ENCODE results near the gene GRM1.

The GRM1 gene

DNA sequence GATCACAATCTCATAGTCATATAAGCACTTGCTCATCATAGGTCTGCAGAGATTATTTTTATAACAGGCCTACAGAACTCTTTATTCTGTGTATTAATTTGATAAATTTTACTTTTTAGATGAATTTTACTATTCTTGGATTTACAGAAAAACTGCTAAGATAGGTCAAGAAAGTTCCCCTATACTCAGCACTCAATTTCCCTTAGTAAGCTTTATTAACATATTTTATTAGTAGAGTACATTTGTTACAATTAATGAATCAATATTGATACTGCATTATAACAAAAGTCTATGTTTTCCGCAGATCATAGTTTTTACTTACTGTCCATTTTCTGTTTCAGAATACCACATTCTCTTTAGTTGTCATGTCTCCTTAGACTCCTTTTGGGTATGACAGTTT lies 148.9 kb downstream of the GRM1 start:
- no peak overlapping the region for H3K4me3 ChIP-seq (replicated peaks; ENCODE audit: low read depth, low read length)
- TF ChIP-seq, protein P1, sequence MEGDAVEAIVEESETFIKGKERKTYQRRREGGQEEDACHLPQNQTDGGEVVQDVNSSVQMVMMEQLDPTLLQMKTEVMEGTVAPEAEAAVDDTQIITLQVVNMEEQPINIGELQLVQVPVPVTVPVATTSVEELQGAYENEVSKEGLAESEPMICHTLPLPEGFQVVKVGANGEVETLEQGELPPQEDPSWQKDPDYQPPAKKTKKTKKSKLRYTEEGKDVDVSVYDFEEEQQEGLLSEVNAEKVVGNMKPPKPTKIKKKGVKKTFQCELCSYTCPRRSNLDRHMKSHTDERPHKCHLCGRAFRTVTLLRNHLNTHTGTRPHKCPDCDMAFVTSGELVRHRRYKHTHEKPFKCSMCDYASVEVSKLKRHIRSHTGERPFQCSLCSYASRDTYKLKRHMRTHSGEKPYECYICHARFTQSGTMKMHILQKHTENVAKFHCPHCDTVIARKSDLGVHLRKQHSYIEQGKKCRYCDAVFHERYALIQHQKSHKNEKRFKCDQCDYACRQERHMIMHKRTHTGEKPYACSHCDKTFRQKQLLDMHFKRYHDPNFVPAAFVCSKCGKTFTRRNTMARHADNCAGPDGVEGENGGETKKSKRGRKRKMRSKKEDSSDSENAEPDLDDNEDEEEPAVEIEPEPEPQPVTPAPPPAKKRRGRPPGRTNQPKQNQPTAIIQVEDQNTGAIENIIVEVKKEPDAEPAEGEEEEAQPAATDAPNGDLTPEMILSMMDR (IDR thresholded peaks at IDR 0.05; ENCODE audit: low read depth, low read length, missing control alignments): no peak

GRCh38 chr6:146183831-146184230 lies 155.0 kb downstream of the GRM1 start:
- DNase-seq (ENCODE audit: extremely low read depth, low read depth): no peak
- no peak overlapping the region for H3K4me3 ChIP-seq (replicated peaks; ENCODE audit: low read depth, low read length)
- TF ChIP-seq, protein P1 (IDR thresholded peaks at IDR 0.05; ENCODE audit: low read depth, low read length, missing control alignments): no peak

More for the DNA sequence above, 148.9 kb downstream of the GRM1 start:
- DNase-seq (ENCODE audit: extremely low read depth, low read depth): no peak

DNA sequence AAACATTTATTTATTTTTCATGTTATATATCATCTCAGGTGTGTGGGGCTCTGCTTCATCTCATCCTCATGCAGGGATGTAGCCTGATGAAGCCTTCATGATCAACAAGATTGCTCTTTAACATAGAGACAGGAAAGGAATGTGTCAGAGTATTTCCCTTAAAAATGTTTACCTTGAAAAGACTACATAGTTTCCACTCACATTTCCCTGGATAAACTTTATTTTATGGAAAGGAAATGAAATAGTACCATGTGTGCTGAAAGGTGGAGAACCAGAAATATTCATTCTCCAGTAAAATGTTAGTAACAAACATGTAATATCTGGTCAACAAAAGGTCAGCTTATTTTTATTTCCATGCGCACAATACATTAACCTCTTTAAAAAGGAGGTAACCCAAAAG lies 155.8 kb downstream of the GRM1 start:
- TF ChIP-seq, protein P1 (IDR thresholded peaks at IDR 0.05; ENCODE audit: low read depth, low read length, missing control alignments): no peak
- DNase-seq (ENCODE audit: extremely low read depth, low read depth): no peak
- H3K4me3 ChIP-seq (replicated peaks; ENCODE audit: low read depth, low read length): no peak overlapping the region

DNA sequence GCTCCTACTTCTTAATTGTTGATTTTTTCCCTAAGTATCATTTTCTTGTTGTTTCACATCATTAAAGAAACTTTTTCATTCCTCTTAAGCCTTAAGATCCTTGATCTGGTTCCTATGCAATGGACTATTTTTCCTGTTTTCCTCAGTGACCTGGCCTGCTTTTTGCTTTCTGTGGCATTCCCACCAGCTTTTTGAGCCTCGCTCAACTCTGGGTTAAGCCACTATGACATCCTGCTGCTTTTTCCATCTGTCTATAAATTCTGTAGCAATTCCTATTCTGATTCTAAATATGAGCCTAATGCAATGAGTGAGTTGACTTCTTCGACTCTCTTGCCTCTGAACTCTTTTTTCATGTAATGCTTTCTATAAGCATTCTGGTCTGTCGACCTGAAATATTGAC lies 160.3 kb downstream of the GRM1 start:
- H3K4me3 ChIP-seq (replicated peaks; ENCODE audit: low read depth, low read length): no peak overlapping the region
- TF ChIP-seq, protein P1 (IDR thresholded peaks at IDR 0.05; ENCODE audit: low read depth, low read length, missing control alignments): no peak
- no peak for DNase-seq (ENCODE audit: extremely low read depth, low read depth)

DNA sequence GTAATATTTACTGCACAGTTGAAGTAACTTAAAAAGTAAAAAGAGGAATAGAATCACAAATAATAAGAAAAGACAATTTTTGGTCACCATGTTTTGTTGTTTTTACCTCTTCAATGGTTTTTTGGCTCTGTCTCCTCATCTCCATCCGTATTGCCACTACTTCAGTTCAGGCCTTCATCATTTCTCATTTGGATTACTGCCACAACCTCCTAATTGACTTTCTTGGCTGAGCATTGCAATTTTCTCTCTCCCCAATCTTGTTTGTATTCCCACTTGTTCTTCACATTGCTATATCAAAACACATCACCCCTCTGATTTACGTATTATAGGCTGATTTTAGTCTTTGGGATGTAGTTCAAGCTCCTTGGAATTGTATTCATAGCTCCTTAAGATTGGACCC lies 161.7 kb downstream of the GRM1 start:
- no peak overlapping the region for H3K4me3 ChIP-seq (replicated peaks; ENCODE audit: low read depth, low read length)
- no peak for DNase-seq (ENCODE audit: extremely low read depth, low read depth)
- TF ChIP-seq, protein P1 (IDR thresholded peaks at IDR 0.05; ENCODE audit: low read depth, low read length, missing control alignments): no peak

DNA sequence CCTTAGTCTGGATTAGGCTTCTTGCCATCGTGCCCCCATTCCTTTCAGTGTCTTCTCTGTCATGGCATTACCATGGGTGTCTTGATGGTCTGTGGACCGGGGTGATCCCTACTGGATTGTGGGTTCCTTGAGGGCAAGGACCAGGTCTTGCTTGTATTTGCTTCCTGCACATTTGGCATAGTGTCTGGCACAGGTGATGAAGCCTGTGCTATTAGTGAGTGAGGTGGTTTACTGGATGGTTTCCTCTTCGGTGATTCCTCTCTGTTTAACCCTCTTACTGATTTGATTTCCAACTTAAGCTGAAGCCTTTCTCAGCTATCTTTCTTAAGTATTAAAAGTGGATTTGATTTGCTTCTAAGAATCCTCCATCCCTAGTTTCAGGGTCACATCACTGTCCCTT lies 162.3 kb downstream of the GRM1 start:
- H3K4me3 ChIP-seq (replicated peaks; ENCODE audit: low read depth, low read length): no peak overlapping the region
- TF ChIP-seq, protein P1 (IDR thresholded peaks at IDR 0.05; ENCODE audit: low read depth, low read length, missing control alignments): no peak
- DNase-seq (ENCODE audit: extremely low read depth, low read depth): no peak

- TF ChIP-seq, protein P1 (IDR thresholded peaks at IDR 0.05; ENCODE audit: low read depth, low read length, missing control alignments): no peak
- no peak overlapping the region for H3K4me3 ChIP-seq (replicated peaks; ENCODE audit: low read depth, low read length)
- no peak for DNase-seq (ENCODE audit: extremely low read depth, low read depth)
Observed at GRCh38 chr6:146191612-146192011, 162.8 kb downstream of the GRM1 start.
